Endothelial cell of umbilical vein (primary cell): ENCODE measurements around the gene CALHM5.

Experiments
- EZH2 ChIP-seq: IDR thresholded peaks from 2 replicates; pipeline ENCODE4 v1.6.1; 2012; ENCODE audit warnings: borderline replicate concordance, low read depth, mild to moderate bottlenecking, moderate library complexity, low read length, inconsistent platforms; ENCODE audit not compliant: severe bottlenecking
- GATA2 ChIP-seq: IDR thresholded peaks from 2 replicates; pipeline ENCODE4 v1.7.0; 2011; ENCODE audit warnings: low read depth, mild to moderate bottlenecking, moderate library complexity, mixed read lengths, low read length; ENCODE audit not compliant: insufficient read length, insufficient read depth
- TF ChIP-seq, protein P1 (sequence below), 2 donors: IDR thresholded peaks; 1 replicate in 1 of 2; 2 replicates in 1 of 2; pipeline ENCODE4 v1.5.1; 2011; ENCODE audit warnings: low read length in 2 of 2, mild to moderate bottlenecking in 2 of 2, moderate library complexity in 2 of 2, control low read depth in 1 of 2, inconsistent platforms in 1 of 2, low read depth in 1 of 2; ENCODE audit not compliant: insufficient read depth in 1 of 2; ENCODE audit errors: extremely low read depth in 1 of 2

GRCh38 chr6:116485559-116486184, 25.8 kb upstream of the CALHM5 start:
- TF ChIP-seq GATA2 (no peak), EZH2 (no peak)
- TF ChIP-seq, protein P1, sequence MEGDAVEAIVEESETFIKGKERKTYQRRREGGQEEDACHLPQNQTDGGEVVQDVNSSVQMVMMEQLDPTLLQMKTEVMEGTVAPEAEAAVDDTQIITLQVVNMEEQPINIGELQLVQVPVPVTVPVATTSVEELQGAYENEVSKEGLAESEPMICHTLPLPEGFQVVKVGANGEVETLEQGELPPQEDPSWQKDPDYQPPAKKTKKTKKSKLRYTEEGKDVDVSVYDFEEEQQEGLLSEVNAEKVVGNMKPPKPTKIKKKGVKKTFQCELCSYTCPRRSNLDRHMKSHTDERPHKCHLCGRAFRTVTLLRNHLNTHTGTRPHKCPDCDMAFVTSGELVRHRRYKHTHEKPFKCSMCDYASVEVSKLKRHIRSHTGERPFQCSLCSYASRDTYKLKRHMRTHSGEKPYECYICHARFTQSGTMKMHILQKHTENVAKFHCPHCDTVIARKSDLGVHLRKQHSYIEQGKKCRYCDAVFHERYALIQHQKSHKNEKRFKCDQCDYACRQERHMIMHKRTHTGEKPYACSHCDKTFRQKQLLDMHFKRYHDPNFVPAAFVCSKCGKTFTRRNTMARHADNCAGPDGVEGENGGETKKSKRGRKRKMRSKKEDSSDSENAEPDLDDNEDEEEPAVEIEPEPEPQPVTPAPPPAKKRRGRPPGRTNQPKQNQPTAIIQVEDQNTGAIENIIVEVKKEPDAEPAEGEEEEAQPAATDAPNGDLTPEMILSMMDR (IDR thresholded peaks at IDR 0.05; ENCODE audit: extremely low read depth in 1 of 2, insufficient read depth in 1 of 2, low read depth in 1 of 2, low read length in 2 of 2), result no peak
